Amniotic stem cell (primary cell): ENCODE measurements around the gene SAP25.
"Not testable (repeated sequence)": the region's sequence is repeated elsewhere in the genome, so short reads cannot be mapped to it uniquely, and the experiment has no call there.

Experiments used
- DNase-seq: peaks from one replicate; lab custom pipeline; 2025; lab: John Stamatoyannopoulos, UW

SAP25 gene

GRCh38 chr7:100535982-100536381, 37.7 kb downstream of the SAP25 start:
- DNase-seq: not testable (repeated sequence)

DNA sequence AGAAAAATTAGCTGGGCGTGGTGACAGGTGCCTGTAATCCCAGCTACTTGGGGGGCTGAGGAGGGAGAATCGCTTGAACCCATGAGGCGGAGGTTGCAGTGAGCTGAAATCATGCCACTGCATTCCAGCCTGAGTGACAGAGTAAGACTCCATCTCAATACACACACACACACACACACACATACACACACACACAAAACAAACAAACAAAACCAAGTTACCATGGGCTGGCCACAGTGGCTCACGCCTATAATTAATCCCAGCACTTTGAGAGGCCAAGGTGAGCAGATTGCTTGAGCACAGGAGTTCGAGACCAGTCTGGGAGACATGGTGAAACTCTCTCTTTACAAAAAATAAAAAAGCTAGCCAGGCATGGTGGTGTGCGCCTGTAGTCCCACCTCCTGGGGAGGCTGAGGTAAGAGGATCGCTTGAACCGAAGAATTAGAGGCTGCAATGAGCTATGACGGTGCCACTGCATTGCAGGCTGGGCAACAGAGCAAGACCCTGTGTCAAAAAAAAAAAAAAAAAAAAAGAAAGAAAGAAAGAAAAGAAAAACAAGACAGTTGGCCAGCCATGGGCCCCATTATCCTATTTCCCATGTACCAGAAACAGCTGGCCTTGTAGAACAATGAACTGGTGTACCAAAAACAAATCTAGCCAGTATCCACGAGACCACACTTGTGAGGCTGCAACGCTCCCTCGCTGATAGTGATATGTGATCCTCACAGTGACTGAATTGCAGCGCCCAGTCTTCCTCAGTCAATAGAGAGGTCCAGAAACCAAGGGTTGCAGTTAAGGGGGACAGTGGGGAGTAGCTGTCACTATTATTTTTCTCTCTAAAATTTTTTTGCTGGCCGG, 41.3 kb downstream of the SAP25 start:
- DNase-seq: no peak

DNA sequence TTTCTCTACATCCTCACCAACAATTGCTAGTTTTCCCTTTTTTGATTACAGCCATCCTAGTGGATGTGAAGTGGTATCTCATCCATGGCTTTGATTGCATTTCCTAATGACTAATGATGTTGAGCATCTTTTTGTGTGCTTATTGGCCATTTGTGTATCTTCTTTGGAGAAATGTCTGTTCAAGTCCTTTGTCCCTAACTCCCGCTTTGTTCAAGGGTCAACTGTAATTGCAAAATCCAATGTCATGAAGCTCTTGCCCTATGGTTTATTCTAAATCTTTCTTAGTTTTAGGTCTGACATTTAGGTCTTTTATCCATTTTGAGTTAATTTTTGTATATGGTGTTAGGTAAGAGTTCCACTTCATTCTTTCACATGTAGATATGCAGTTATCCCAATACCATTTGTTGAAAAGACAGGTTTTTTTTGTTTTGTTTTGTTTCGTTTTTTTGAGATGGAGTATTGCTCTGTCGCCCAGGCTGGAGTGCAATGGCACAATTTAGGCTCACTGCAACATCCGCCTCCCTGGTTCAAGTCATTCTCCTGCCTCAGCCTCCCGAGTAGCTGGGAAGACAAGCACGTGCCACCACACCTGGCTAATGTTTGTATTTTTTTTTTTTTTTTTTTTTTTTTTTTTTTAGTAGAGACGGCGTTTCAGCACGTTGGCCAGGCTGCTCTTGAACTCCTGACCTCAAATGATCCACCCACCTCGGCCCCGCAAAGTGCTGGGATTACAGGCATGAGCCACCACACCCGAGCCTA, 45.4 kb downstream of the SAP25 start:
- not testable (repeated sequence) for DNase-seq

GRCh38 chr7:100523192-100523591, 50.5 kb downstream of the SAP25 start:
- not testable (repeated sequence) for DNase-seq
